HG03135 (cell line): ENCODE data around the gene SDK1.

Source experiments
- ATAC-seq: cut with Tn5 transposase; IDR thresholded peaks from one replicate; pipeline ENCODE4 v1.9.1; 2021; ENCODE audit warnings: mild to moderate bottlenecking, moderate library complexity; ENCODE audit not compliant: unreplicated experiment

Gene SDK1

GRCh38 chr7:4025694-4026615, 724.9 kb downstream of the SDK1 start:
- ATAC-seq = no peak

GRCh38 chr7:4026941-4027486, 726.0 kb downstream of the SDK1 start:
- ATAC-seq = no peak

- ATAC-seq = no peak
Observed at GRCh38 chr7:4028221-4028620, 727.2 kb downstream of the SDK1 start.

GRCh38 chr7:4029941-4030340, 728.9 kb downstream of the SDK1 start:
- ATAC-seq = no peak

GRCh38 chr7:4030346-4030950, 729.4 kb downstream of the SDK1 start:
- ATAC-seq = no peak

GRCh38 chr7:4033996-4034395, 732.9 kb downstream of the SDK1 start:
- no peak for ATAC-seq

GRCh38 chr7:4037308-4037707, 736.3 kb downstream of the SDK1 start:
- no peak for ATAC-seq

GRCh38 chr7:4037877-4038276, 736.8 kb downstream of the SDK1 start:
- no peak for ATAC-seq

GRCh38 chr7:4040109-4040928, 739.3 kb downstream of the SDK1 start:
- ATAC-seq = no peak

- ATAC-seq = no peak
Observed at GRCh38 chr7:4042402-4043045, 741.5 kb downstream of the SDK1 start.

GRCh38 chr7:4043988-4044387, 742.9 kb downstream of the SDK1 start:
- no peak for ATAC-seq

- ATAC-seq = no peak
Observed at GRCh38 chr7:4045450-4045849, 744.4 kb downstream of the SDK1 start.

- ATAC-seq = no peak
Observed at GRCh38 chr7:4045975-4046374, 744.9 kb downstream of the SDK1 start.

GRCh38 chr7:4048336-4048735, 747.3 kb downstream of the SDK1 start:
- ATAC-seq = no peak

GRCh38 chr7:4049202-4049601, 748.1 kb downstream of the SDK1 start:
- no peak for ATAC-seq

- no peak for ATAC-seq
Observed at GRCh38 chr7:4050126-4050660, 749.1 kb downstream of the SDK1 start.

GRCh38 chr7:4051696-4052095, 750.6 kb downstream of the SDK1 start:
- no peak for ATAC-seq

GRCh38 chr7:4052130-4052529, 751.1 kb downstream of the SDK1 start:
- ATAC-seq = no peak

- ATAC-seq = no peak
Observed at GRCh38 chr7:4054158-4054557, 753.1 kb downstream of the SDK1 start.

GRCh38 chr7:4056552-4057288, 755.7 kb downstream of the SDK1 start:
- ATAC-seq = no peak
